Caki2 (cell line): ENCODE measurements around the gene NPAS3. TPM values are rescaled to one million over a fixed set of nuclear protein-coding genes. Genes with fewer than 3 reads are reported as not detected.

Source experiments
- DNase-seq: peaks from one replicate; pipeline ENCODE4 v3.0.0-alpha.2; 2015; ENCODE audit warnings: low read depth
- in situ Hi-C: cut with HindIII; loops from 2 replicates; pipeline ENCODE4 v1.10.0; 2016; ENCODE audit warnings: low sequenced_read_pairs, low pct_unique_long_range_greater_than_20kb, mixed read lengths
- total RNA-seq: library from RNA; depleted of rRNA; stranded (reverse); fragments of >200 nt; shearing (Covaris generic); gene quantifications from 2 replicates; pipeline ENCODE4 v1.2.3, GENCODE V29; 2014; ENCODE audit warnings: low replicate concordance

Gene NPAS3
- total RNA-seq, 1 experiment from 2014 or later: 8.1 TPM

DNA sequence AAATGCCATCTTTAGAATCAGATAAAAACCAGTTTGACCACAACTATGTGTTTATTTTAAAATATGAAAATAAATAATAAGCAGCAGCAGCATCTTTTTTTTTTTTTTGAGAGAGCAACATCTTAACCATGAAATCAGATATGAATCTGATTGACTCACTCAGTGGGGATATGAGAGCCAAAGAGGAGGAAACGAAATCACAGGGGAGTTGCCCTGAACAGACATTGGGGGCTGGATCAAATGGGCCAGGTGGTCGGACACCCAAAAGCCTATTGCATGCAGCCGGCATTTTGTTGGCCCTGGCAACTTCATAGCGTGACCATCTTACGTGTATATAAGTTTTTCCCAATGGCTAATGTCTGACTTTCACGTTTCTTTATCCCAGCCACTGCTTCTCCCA is 321.1 kb downstream of the NPAS3 start:
- no peak for DNase-seq
- in situ Hi-C loops: no loop called here

DNA sequence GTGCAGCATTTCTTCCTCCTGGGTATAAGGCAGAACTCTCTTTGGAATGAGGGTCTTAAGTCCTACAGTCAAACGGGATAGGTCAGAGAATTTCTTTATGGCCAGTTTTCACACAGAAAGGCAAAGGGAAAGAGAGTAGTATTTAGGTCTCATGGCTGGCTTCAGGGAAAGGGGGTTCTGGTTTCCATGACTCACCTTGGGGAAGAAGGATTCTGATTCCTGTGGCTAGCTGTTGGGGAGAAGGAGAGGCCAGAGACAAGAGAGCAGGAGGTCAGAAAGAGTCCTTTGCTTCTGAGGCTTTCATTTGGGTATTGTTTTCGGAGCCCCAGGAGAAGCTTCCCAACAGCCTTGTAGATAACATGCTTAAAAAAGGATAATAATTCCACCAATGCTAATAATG is 332.5 kb downstream of the NPAS3 start:
- in situ Hi-C loops: no loop called here
- no peak for DNase-seq

DNA sequence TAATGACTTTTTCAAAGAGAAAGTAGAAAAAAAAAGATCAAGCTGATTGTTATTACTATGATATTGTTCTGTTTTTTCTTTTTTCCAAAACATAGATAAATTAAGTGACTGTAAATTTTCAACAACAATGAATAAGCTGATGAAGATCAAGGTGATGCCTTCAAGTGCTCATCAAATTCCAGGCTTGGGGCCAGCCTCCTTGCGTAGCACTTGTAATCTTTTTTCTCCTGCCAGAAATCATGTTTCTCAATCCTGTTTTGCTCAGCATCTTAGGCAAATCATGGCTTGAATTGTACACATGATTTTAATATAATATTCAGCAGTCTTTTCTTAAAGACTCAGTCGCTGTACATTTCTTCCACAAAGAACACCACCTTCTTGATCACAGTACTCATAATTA is 333.2 kb downstream of the NPAS3 start:
- no peak for DNase-seq
- in situ Hi-C loops: no loop called here

DNA sequence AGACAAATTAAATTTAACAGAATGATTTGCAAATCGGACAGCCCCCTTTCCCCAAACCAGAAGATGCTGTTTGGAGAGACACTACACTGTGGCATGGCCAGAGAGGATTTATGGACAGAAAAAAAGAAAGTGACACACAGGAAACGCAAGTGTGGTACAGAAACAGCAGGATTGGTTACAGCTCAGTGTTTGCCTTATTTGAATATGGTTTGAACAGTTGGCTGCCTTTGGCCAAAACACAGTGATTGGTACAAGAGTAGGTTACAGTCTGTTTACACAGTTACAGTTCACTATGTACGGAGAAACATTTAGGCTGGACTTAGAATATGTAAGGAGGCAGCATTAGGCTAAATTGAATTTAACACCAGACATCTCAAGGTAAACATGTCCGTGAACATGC is 335.3 kb downstream of the NPAS3 start:
- in situ Hi-C loops: no loop called here
- no peak for DNase-seq

DNA sequence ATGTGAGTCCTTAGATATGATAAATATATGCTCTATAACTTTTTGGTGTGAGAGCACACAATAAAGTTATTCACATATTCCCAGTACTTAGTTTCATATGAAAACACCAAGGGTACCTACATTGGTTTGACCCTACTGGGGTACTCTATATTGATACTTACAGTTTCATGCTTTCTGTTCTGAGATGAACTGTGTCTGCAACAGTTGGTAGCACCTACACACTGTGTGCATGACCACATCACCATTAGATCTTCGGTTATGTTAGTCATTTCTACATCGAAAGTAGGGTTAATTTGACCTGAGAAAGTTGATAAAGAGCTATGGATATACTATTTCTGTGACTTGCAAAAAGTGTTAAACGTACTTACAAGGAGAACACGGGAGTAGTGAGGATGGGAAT is 337.2 kb downstream of the NPAS3 start:
- in situ Hi-C loops: no loop called here
- DNase-seq: no peak

DNA sequence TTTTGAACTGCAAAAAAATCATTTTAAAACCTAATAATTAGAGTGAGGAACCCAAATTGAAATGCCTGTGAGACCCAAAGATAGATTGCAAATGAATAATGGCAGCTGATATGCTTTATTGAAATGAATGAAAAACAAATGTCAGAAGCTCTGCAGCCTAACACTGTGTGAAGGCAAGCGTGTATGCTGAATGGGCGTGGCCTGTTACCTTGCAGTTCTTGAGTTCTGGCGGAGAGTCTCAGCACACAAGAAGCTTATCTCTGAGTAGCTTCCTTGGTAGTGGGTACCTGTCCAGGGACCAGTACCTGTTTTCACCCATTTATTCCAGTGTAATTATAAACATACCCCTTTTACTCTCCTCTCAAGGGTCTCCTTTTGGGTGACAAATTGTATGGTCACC is 341.2 kb downstream of the NPAS3 start:
- in situ Hi-C loops: no loop called here
- no peak for DNase-seq

DNA sequence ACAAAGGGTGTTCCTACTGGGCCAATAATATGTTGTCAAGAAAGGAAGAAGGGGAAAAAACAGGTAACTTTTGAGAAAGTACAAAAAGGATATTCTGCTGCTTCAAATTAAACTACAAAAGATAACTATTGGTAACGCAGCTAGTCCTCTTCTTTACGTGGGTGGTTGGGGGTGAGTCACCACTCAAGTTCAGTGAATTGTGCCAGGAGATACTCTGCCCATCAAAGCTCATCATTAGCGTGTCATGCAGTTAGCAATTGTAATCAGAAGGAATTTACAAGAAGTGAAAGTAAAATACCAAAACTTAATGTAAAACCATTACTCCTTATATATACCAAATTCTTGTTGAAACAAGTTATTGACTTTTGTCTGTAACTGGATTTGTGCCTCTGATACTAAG is 342.0 kb downstream of the NPAS3 start:
- peak; percentile 8 for DNase-seq
- in situ Hi-C loops: no loop called here

DNA sequence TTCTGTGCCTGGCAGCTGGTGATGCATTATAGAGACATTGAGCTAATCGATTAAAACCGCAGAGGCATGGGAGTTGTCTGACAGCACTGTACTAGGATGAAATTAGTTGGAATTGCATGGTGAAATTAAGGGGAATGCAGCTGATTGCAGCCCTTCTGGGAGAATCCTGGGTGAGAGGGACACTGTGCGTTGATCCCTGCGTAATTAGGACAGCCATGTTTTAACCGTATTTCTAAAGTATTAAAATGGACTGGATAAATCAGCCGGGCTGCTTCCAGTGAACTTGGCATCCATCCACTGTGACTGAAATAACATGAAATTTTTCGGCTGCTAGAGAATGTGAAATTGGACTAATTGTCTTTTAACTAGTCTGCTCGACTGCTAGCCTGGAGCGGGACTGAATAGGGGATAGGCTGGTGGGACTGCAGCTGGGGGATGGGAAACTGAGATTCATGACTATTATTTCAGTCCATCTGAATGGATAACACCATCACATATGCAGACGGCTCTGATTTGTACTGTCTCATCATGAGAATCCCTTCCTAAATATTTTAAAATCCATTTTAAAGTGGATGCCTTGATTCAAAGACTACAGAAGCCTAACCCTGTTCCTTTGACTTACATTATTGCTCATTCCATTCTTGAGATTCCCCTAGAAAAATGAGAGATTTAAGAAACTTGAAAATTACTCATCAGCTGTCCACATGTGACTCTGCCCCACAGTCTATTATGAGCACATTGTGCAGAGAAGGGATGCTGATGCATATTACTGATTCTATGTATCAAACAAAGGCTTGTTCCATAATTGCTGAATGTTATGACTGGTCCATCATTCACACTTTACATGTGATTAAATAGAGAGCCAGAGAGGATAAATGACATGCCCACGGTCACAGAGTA is 343.9 kb downstream of the NPAS3 start:
- in situ Hi-C loops: no loop called here
- DNase-seq: no peak

DNA sequence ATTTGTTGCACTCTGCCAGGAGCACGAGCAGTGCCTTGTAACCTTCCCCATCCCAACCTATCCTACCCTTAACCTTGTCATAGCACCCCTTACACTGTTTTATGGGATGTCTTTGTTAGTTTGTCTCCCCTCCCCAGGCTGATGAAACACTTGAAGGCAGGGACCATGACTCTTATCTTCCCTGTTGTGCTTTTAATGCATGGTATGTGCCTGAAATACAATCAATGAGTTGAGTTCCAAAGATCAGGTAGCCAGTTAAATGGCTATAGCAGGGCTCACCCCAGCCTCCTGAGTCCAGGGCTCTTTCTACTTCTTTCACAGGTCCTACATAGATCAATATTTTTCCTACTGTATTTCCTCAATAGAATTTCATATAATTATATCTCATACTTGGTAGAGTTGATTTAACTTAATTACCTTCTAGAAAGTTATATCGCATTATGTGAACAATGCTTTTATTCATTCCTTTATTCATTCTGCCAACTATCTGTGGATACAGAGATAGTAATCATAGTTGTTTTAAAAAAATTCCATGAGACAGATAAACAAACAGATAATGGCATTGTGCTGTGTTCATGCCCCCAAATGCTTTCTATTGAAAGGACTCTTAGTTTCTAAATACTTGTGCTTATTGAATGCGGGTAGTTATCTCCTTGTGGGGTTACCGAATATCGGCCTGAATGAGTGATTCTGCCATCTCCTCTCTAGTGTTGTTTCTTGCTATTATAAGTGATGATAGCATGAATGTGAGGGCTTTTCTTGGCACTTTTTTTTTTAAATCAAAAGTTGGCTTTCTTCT is 347.4 kb downstream of the NPAS3 start:
- no peak for DNase-seq
- in situ Hi-C loops: no loop called here

DNA sequence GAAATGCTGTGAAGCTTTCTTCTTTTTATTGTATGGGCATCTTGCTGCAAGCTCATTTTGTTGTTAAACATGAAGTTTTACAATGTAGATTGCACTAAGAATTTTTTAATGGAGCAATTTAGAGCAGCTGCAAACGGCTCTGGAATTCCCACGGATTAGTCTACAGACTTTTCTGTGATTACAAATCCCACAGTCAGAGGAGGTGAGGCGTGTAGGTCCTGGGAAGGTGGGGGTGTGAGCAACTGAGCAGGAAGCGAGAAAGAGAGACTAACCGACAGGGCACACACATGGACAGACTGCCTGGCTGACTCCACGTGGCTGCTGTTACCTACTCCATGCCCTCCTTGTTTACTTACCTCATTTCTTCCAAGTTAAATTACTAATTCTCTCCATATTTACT is 348.5 kb downstream of the NPAS3 start:
- DNase-seq: no peak
- in situ Hi-C loops: no loop called here

DNA sequence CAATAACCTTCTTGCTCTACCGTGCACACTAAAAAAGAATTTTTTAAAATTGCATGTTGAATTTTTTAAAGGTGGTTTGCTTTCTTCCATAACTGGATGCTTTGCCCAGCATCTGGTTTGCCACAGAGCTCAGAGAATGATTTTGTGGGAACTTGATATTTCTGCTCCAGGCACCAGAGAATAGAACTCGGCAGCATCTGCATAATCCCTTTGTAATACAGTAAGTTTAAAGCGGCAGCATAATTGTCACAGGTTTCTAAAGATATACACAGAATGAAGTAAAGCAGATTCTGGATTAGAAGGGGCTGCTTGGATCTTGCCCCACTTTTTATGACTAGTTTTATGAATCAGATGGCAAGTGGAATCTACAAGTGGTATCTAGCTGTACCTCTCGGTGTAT is 352.0 kb downstream of the NPAS3 start:
- in situ Hi-C loops: no loop called here
- DNase-seq: no peak

DNA sequence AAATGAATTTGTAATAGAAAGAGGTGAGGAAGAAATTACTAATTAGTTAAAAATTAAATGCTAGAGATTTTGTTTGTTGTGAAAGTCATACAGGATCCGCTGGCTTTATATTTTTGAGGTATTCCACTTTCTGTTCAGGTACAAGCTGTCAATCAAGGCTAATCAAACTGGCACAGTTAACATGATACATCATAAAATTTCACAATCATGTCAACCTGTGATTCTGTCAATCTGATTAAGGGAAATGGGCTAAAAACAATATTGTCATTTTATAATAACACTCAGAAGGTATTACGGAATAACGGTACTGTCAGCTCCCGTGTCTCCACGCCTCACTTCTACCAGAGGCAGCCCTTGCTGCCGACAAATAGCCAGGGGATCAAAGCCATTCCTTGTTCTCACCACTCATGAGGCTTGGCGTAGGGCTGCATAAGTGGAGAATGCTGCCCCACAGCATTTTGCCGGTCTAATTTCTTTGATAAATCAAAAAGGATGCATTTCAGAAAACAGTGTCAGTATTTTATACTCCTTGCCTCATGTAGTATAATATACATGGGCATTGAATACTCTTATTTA is 352.9 kb downstream of the NPAS3 start:
- DNase-seq: no peak
- in situ Hi-C loops: no loop called here

DNA sequence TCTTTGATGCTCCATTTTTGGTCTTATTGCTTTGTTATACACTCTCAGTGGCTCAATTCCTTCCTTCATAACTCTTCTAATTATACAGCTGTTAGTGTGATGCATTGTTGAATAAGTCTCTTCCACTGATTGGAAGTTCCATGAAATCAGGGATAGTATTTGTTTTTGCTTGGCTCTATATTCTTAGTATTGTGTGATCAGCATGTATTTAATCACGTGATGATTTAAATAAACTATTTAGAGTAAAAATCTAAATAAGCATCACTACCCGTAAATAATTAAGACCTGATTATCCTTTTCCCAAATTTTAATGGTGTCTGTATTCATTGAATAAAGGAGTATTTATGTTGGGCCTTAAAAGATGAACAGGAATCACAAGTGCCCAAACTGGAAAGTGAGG is 355.7 kb downstream of the NPAS3 start:
- in situ Hi-C loops: no loop called here
- DNase-seq: no peak

DNA sequence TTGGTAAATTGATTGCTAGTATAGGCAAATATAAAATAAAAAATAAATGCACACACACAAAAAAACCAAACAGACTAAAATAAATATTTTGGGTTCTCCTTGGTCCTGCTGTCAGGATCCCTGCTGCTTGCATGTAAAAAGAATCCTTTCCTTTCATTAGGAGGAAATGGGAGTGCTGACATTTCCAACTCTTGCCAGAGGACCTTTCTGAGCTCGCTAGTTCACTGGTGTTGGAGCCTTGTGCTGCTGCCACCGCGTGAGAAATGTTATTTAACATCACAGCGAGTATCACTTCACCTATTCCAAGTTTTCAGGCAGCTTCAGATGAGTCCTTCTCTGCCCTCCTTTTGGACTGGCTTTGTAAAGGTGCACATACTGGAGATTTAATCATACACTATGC is 358.9 kb downstream of the NPAS3 start:
- in situ Hi-C loops: no loop called here
- no peak for DNase-seq

DNA sequence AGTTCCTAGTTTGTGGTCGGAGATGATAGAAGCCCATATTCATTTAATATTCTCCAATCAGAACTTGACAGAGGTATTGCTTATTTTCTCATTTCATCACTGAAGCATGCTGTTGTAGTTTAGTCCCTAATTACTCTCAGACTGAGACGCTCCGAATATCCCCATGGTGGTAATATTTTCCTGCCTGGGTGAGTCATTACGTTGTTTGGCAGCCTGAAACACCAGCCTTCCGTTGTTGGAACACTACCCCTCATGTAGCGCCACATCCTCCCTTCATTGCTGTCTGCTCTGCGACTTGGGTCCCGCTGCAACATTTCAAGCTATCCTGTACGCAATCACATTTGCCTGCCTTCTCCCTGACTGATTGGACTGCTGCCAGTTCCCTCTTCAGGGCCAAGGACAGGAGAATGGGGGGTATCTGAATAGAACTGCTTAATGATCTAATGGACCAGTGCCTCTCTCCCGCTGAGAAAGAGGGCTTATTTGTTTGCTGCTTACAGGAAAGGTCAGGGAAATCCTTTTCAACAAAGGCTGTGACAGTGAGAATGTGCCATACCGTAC is 369.1 kb downstream of the NPAS3 start:
- DNase-seq: no peak
- in situ Hi-C loops: no loop called here

DNA sequence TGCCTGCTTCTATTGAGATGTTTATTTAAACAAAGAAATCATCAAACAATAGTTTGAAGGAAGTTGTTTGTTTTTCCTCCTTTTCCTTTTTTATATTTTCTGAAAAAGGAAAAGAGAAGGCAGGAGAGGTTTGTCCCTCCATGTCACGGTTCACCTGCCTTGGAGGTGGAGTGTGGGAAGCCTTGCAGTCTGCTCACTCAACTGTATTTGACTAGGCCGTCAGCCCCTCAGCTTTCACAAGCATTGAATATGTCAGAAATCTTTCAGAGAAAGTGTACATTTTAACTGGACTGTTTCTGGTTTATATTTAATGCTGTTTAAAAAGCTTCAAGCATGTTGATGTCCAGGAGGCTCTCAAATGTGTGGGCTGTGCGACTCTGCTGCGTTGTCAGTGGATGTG is 370.4 kb downstream of the NPAS3 start:
- in situ Hi-C loops: no loop called here
- DNase-seq: no peak

DNA sequence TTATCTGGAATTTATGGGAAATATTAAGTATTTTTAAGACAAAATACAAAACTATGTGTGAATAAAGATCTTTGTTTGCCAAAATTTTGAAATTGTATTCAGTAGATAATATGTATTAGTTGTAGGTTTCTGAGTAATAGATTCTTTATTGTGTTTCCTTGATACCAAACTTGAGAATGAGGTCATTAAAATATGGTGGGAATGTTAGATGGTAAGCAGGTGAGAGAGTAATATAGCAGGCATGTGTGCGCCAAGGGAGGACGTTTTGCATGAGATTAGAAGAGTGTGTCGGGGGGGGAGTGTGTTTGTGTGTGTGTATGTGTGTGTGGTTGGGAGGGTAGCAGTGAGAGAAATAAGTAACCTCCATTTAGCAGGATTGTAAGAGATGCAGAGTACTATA is 376.5 kb downstream of the NPAS3 start:
- in situ Hi-C loops: no loop called here
- no peak for DNase-seq

DNA sequence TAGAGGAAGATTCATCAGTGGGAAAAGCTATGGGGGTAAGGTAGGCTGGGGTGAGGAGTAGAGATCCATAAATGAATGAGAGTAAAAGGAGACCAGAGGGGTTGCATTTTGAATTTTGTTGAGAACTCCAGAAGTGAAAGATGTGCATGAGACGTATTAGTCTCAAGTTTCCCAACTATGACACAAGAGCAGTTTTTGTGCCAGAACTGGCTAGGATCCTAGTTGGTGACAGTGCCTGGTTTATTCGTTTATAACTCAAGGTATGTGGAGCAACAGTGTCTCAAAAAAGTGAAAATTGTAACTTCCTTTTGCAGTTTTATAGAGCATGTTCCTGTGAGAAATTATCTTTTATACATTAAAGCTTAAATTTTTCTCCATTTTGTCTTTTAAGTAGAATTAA is 377.0 kb downstream of the NPAS3 start:
- no peak for DNase-seq
- in situ Hi-C loops: no loop called here

DNA sequence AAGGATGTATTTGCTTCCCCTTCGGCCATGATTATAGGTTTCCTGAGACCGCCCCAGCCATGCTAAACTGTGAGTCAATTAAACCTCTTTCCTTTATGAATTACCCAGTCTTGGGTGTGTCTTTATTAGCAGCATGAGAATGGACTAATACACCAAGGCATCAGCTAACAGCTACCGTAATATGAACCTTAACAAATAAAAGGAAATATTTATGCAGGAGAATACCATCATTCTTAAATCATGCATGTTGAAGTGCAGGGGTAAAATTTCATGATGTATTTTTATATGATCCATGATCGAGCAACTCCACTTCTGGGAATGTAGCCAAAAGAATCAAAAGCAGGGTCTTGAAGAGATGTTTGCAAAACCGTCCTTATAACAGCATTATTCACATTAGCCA is 379.0 kb downstream of the NPAS3 start:
- DNase-seq: no peak
- in situ Hi-C loops: no loop called here
